Stimulated activated naive CD8-positive, alpha-beta T cell treated with anti-CD3 and anti-CD28 coated beads, Interleukin-15, Interleukin-2, amounts not matched to agents 100 U/mL and 50 U/mL, for 24 hours (primary cell): ENCODE results near the gene DGKG.

Experiments used
- ATAC-seq: fragments of 150-1000 bp; cut with Tn5 transposase; one replicate; pipeline ENCODE4 v1.10.0; 2021
- DNase-seq: peaks from one replicate; pipeline ENCODE4 v3.0.0; 2021

Gene DGKG

GRCh38 chr3:186361762-186362536, at the start of gene DGKG:
DGKG (minus strand) TSS chr3:186362234; CDS start chr3:186320459, 41,775 bp downstream.
- DNase-seq (peak; percentile 42), ATAC-seq (peak; percentile 72)

GRCh38 chr3:186411089-186411488, 49.1 kb upstream of the DGKG start:
- no peak for DNase-seq
- ATAC-seq: no peak

GRCh38 chr3:186406669-186407635, 44.9 kb upstream of the DGKG start:
- DNase-seq: no peak

GRCh38 chr3:186401556-186401955, 39.5 kb upstream of the DGKG start:
- DNase-seq (no peak), ATAC-seq (peak; percentile 32)

More at GRCh38 chr3:186406669-186407635, 44.9 kb upstream of the DGKG start:
- ATAC-seq: no peak

GRCh38 chr3:186400662-186401061, 38.6 kb upstream of the DGKG start:
- ATAC-seq (no peak), DNase-seq (no peak)

GRCh38 chr3:186400026-186400425, 38.0 kb upstream of the DGKG start:
- DNase-seq (no peak), ATAC-seq (no peak)

- no peak for ATAC-seq
- DNase-seq: no peak
Measured at GRCh38 chr3:186394566-186395217, 32.7 kb upstream of the DGKG start.

GRCh38 chr3:186386883-186387560, 25.0 kb upstream of the DGKG start:
- ATAC-seq: no peak

GRCh38 chr3:186385856-186386602, 24.0 kb upstream of the DGKG start:
- DNase-seq: no peak

More at GRCh38 chr3:186386883-186387560, 25.0 kb upstream of the DGKG start:
- no peak for DNase-seq

GRCh38 chr3:186383026-186383993, 21.3 kb upstream of the DGKG start:
- DNase-seq (no peak), ATAC-seq (no peak)

More at GRCh38 chr3:186385856-186386602, 24.0 kb upstream of the DGKG start:
- no peak for ATAC-seq

GRCh38 chr3:186382217-186382885, 20.3 kb upstream of the DGKG start:
- DNase-seq (no peak), ATAC-seq (no peak)

GRCh38 chr3:186381424-186382216, 19.6 kb upstream of the DGKG start:
- DNase-seq: no peak
- no peak for ATAC-seq

- peak; percentile 82 for ATAC-seq
- no peak for DNase-seq
Measured at GRCh38 chr3:186380622-186381380, 18.8 kb upstream of the DGKG start.

GRCh38 chr3:186375443-186375842, 13.4 kb upstream of the DGKG start:
- DNase-seq: no peak
- ATAC-seq: no peak

- DNase-seq: no peak
- no peak for ATAC-seq
Measured at GRCh38 chr3:186374376-186374775, 12.3 kb upstream of the DGKG start.

- DNase-seq (no peak), ATAC-seq (no peak)
Measured at GRCh38 chr3:186369217-186369616, 7.2 kb upstream of the DGKG start.

- ATAC-seq: no peak
- no peak for DNase-seq
Measured at GRCh38 chr3:186368717-186369116, 6.7 kb upstream of the DGKG start.

- DNase-seq: no peak
Measured at GRCh38 chr3:186368176-186368575, 6.1 kb upstream of the DGKG start.

More at GRCh38 chr3:186368176-186368575, 6.1 kb upstream of the DGKG start:
- ATAC-seq: no peak
